LNCAP (cell line): ENCODE results near the gene RPL38.

Experiments
- TF ChIP-seq, protein P1 (sequence below): fragments of 450-650 bp; IDR thresholded peaks from 2 replicates; pipeline ENCODE4 v1.5.1; 2017; ENCODE audit warnings: mild to moderate bottlenecking

RPL38 gene

GRCh38 chr17:74223901-74224300 lies 20.4 kb downstream of the RPL38 start:
- TF ChIP-seq, protein P1, sequence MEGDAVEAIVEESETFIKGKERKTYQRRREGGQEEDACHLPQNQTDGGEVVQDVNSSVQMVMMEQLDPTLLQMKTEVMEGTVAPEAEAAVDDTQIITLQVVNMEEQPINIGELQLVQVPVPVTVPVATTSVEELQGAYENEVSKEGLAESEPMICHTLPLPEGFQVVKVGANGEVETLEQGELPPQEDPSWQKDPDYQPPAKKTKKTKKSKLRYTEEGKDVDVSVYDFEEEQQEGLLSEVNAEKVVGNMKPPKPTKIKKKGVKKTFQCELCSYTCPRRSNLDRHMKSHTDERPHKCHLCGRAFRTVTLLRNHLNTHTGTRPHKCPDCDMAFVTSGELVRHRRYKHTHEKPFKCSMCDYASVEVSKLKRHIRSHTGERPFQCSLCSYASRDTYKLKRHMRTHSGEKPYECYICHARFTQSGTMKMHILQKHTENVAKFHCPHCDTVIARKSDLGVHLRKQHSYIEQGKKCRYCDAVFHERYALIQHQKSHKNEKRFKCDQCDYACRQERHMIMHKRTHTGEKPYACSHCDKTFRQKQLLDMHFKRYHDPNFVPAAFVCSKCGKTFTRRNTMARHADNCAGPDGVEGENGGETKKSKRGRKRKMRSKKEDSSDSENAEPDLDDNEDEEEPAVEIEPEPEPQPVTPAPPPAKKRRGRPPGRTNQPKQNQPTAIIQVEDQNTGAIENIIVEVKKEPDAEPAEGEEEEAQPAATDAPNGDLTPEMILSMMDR = no peak

DNA sequence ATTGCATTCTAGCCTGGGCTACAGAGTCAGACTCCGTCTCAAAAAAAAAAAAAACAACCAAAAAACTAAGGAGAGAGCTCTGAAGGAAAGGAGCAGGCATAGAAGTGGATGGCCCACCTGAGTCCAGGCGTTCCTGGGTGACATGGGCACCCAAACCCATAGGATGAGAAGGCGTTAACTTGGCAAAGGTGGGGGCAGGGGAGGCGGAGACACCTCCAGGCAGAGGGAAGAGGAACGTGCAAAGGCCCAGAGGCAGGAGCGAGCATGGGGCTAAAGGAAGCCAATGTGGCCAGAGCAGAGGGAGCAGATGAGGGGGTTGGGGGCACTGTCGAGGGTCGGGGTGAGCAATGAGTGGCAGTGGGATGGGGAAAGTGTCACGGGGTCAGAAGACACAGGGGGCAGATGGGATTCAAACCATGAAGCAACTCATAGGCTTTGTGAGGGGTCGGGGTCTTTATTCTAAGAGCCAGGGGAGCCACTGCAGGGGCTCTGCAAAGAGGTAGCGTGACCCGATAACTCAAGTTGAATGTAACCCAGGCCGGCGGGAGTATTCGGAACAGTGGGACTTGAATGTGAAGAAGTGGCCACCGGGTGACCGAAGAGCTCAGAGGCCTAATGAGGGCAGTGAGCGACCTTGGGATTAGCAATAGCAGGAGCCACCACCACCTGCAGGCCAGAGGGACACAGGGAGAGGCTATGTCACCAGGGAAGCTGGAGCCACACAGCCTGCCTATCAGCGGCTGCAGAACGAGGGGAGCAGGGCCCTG lies 21.7 kb downstream of the RPL38 start:
- TF ChIP-seq, protein P1 = no peak

- TF ChIP-seq, protein P1 = no peak
These were observed 22.8 kb downstream of the RPL38 start for GRCh38 chr17:74226252-74226651.

DNA sequence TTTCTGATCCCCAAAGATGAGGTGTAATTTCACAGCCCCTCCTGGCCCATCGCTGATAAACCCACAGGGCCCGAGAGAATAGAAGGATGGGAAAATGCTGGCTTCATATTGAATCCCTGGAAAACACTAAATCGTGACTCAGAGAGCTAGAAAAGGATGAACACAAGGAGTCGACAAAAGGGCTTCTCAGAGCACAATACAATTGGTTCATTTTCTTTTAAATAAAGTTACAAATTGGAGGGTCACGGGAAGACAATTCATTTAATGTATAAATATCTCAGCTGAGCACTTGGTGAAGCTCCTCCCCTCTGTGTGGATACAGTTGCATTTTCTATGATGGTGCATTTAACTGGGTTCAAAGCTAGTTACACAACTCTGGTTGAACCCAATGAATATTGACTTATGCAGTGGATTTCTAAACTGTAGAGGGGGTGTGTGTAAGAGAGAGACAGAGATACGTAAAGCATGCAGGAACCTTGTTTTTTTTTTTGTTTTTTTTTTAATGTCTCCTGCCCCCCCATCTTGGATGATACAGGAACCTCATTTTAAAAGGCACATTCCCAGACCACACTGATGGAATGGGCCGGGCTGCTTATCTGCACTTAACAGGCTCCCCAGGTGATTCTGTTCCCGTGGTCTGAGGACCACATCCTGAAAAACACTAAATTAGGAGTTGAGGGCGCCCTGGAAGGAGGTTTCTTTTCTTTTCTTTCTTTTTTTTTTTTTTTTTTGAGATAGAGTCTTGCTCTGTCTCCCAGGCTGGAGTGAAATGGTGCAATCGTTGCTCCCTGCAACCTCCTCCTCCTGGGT lies 24.0 kb downstream of the RPL38 start:
- TF ChIP-seq, protein P1 = no peak

DNA sequence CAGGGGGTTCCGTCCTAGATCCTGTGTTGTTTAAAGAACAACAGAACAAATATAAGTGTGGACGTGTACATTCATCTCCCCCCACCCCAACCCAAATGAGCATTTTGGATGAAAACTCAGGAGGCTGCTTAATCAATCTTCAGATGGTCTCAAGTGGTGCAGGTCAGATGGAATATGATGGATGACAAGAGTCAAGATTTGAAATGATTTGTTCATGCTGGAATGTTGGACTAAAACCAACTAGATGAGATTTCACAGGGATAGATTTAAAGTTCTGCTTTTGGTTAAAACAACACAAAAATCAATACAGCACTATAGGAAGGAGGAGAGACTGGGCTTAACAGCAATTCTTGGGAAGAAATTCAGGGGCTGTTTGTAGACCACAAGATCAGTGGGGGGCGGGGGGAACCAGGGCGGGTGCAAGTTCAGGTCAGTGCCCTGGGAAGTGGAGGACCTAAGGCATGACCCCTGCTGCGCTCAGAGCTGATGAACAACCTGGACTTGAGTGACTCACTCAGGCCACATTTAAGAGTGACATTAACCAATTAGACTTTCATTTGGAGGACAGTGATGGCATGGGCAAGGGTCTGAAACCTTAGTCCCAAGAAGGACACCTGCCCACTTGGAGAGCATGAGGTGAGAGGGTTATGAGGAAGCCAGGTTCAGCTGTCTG lies 25.0 kb downstream of the RPL38 start:
- TF ChIP-seq, protein P1 = no peak

DNA sequence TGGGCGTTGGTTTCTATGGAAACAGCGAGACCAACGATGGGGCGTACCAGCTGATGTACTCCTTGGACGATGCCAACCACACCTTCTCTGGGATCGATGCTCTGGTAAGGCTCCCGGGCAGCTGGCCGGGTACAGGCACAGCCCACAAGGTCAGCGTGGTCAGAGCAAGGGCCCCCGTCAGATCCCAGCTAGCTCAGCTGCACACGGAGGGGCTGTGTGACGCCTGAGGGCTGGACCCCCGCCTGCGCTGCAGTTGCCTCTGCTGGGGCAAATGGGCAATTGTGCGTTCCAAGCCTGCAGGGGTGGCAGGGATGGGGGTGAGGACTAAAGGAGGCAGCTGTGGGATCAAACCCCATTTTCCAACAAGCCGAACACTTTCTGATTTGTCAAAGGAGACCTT lies 27.4 kb downstream of the RPL38 start:
- TF ChIP-seq, protein P1 = no peak
